Right atrium auricular region (tissue), 2 donors: ENCODE measurements around the gene TMEM158. TPM values are rescaled to one million over a fixed set of nuclear protein-coding genes. Genes with fewer than 3 reads are reported as not detected.

Source experiments
- DNase-seq: peaks from one replicate; pipeline ENCODE4 v3.0.0-alpha.2; 2019; ENCODE audit warnings: low spot score
- H3K27ac ChIP-seq, 2 donors: fragments of 200-600 bp; sonication (generic); 1 replicate in 1 of 2; 2 replicates in 1 of 2; pipeline ENCODE4 v1.5.1; 2016 to 2019
- H3K27me3 ChIP-seq, 2 donors: fragments of 200-600 bp; sonication (generic); one replicate each; pipeline versions ENCODE4 v1.5.1 to v1.6.0; 2017 to 2019
- H3K36me3 ChIP-seq: fragments of 200-600 bp; sonication (generic); one replicate; pipeline ENCODE4 v1.5.1; 2016
- H3K4me1 ChIP-seq, 2 donors: fragments of 200-600 bp; sonication (generic); one replicate each; pipeline versions ENCODE4 v1.5.1 to v1.6.0; 2017 to 2019
- H3K4me3 ChIP-seq, 2 donors: fragments of 200-600 bp; sonication (generic); 1 replicate in 1 of 2; 2 replicates in 1 of 2; pipeline ENCODE4 v1.5.1; 2017 to 2019; ENCODE audit warnings: mild to moderate bottlenecking in 1 of 2, moderate library complexity in 1 of 2
- H3K9me3 ChIP-seq, 2 donors: fragments of 200-600 bp; sonication (generic); one replicate each; pipeline ENCODE4 v1.5.1; 2019
- total RNA-seq, 2 donors: library from RNA; depleted of rRNA; stranded (reverse); fragments of >200 nt; gene quantifications; one replicate each; pipeline ENCODE4 v1.1.0, GENCODE V29; 2016
- TF ChIP-seq, protein P1 (sequence below), 2 donors: fragments of 200-600 bp; sonication (generic); IDR thresholded peaks; one replicate each; pipeline ENCODE4 v1.5.1; 2019; ENCODE audit warnings: antibody characterized with exemption in 2 of 2

Gene TMEM158
- total RNA-seq, 2 donors from 2014 or later, result not detected

DNA sequence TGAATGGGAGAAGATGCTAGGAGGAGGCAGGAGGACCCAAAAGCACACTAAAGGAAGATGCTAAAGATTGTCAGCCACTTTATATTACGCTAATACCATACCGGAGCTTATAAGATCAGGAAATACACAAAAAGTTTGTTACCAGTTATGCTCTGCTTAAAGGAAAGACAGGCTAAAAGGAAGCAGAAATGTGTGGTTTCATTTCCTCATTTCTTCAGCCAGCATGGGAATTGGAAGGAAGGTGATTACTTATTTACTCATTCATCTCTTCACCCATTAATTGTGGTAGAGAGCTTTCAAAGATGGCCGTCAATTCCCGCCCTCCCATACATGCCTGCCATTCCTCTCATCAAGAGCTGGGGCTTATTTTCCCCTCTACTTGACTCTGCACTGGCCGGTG lies 26.7 kb upstream of the TMEM158 start:
- H3K36me3 ChIP-seq, result no peaks in the 10 kb centered on the region
- H3K9me3 ChIP-seq, result no peaks in the 10 kb centered on the region
- TF ChIP-seq, protein P1, sequence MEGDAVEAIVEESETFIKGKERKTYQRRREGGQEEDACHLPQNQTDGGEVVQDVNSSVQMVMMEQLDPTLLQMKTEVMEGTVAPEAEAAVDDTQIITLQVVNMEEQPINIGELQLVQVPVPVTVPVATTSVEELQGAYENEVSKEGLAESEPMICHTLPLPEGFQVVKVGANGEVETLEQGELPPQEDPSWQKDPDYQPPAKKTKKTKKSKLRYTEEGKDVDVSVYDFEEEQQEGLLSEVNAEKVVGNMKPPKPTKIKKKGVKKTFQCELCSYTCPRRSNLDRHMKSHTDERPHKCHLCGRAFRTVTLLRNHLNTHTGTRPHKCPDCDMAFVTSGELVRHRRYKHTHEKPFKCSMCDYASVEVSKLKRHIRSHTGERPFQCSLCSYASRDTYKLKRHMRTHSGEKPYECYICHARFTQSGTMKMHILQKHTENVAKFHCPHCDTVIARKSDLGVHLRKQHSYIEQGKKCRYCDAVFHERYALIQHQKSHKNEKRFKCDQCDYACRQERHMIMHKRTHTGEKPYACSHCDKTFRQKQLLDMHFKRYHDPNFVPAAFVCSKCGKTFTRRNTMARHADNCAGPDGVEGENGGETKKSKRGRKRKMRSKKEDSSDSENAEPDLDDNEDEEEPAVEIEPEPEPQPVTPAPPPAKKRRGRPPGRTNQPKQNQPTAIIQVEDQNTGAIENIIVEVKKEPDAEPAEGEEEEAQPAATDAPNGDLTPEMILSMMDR (IDR thresholded peaks at IDR 0.05), result no peak
- H3K4me1 ChIP-seq, result no peaks in the 10 kb centered on the region
- H3K27ac ChIP-seq, result no peak overlapping the region
- no peak overlapping the region for H3K4me3 ChIP-seq
- DNase-seq, result no peak
- no peaks in the 10 kb centered on the region for H3K27me3 ChIP-seq

DNA sequence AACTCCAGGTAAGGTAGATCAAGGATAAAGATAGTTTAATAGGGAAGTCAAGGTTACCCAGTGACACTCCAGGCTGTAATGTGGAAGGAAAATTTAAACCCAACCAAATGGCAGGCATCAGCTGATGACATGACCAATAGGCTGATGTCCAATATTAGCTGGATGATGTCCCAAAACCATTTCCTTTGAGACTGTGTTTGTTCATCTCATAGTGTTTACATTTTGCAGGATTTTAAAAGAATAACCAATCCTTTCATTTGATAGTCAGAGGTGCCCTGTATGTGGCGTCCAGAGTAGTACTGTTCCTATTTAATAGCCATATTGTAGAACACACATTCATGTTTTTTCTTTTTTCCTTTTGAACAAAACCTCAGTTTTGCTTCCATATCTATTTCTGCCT lies 23.3 kb upstream of the TMEM158 start:
- TF ChIP-seq, protein P1 (IDR thresholded peaks at IDR 0.05), result no peak
- Histone ChIP-seq H3K27me3 (no peaks in the 10 kb centered on the region), H3K36me3 (no peaks in the 10 kb centered on the region), H3K9me3 (no peaks in the 10 kb centered on the region), H3K4me3 (no peak overlapping the region), H3K4me1 (no peaks in the 10 kb centered on the region), H3K27ac (no peak overlapping the region)
- no peak for DNase-seq

DNA sequence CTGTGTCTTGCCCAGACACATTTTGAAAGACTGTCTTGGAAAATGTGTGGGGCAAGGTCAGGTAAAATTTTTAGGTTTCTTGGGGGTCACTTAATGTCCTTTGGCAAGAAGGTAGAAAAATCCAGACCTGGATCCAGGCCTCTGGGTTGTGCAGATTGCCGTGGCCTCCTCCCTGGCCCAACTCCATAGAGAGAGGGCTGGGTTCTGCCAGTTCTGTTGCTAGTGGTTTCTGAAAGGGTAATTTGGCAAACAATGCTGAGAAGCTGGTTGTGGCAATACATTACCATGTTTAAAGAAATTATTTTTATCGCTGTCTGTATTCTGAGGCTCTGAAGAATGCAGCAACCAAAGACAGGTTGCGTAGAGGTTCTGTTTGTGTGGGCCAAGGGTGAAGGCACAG lies 20.2 kb upstream of the TMEM158 start:
- TF ChIP-seq, protein P1 (IDR thresholded peaks at IDR 0.05), result no peak
- Histone ChIP-seq H3K4me1 (no peaks in the 10 kb centered on the region), H3K36me3 (no peaks in the 10 kb centered on the region), H3K9me3 (no peaks in the 10 kb centered on the region), H3K27ac (no peak overlapping the region), H3K27me3 (no peaks in the 10 kb centered on the region), H3K4me3 (no peak overlapping the region)
- no peak for DNase-seq

DNA sequence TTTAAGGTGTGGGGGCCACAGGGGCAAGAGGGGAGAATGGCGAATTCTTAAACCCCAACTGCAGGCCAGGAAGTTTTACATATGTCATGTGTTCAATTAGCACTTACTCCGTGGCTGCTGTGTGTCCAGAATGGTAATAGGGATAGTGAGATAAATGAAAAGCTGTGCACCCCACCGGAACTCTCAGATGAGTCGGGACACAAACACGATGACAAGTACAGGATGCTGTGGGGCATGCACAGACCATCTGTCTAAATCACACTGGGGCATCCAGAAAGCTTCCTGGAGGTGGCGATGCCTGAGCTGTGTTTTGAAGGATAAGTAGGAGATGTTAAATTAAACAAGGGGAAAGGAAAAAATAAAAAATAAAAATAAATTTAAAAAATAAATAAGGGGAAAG lies 18.3 kb upstream of the TMEM158 start:
- H3K9me3 ChIP-seq, result no peaks in the 10 kb centered on the region
- no peak for DNase-seq
- no peak overlapping the region for H3K27ac ChIP-seq
- TF ChIP-seq, protein P1 (IDR thresholded peaks at IDR 0.05), result no peak
- no peaks in the 10 kb centered on the region for H3K27me3 ChIP-seq
- no peak overlapping the region for H3K4me3 ChIP-seq
- no peaks in the 10 kb centered on the region for H3K36me3 ChIP-seq
- H3K4me1 ChIP-seq, result no peaks in the 10 kb centered on the region

DNA sequence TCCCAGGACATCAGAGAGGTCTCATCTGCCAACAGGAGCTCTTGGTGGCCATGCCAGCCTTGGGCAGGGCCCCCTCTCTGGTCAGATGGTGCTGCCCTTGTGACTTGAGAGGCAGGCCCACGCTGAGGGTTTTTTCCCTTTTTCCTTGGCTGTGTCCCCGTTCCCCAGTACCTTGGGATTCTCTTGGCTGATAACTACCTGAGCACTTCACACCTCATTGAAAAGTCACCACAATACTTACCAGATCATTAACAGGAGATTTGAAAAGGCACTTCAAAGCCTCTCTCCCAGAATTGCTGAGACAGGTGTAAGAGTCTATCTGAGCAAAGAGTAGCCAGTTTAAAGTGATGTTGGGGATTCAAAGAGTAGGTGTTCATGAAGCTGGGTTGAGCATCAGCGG lies 15.1 kb upstream of the TMEM158 start:
- no peak overlapping the region for H3K4me3 ChIP-seq
- TF ChIP-seq, protein P1 (IDR thresholded peaks at IDR 0.05), result no peak
- H3K36me3 ChIP-seq, result no peaks in the 10 kb centered on the region
- H3K4me1 ChIP-seq, result no peaks in the 10 kb centered on the region
- no peaks in the 10 kb centered on the region for H3K27me3 ChIP-seq
- H3K27ac ChIP-seq, result no peak overlapping the region
- no peak for DNase-seq
- no peaks in the 10 kb centered on the region for H3K9me3 ChIP-seq

DNA sequence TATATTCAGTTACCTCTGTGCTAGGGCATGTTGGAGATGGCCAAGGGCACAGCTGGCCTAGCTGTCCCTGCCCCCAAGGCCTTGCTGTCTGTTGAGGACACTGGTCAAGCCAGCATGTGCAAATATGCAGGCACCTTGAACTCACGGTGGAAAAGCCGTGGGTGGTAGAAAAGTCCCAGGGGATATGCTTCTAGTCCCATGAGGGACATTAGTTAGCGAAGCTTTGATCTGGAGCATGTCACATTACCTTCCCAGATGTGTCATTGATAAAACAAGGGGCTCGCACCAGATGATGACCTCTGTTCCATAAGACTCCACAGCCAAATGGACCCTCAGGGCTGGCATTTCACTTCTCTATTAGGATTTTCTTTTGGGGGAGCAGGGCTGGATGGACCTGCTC lies 14.2 kb upstream of the TMEM158 start:
- H3K9me3 ChIP-seq, result no peaks in the 10 kb centered on the region
- no peak overlapping the region for H3K4me3 ChIP-seq
- H3K4me1 ChIP-seq, result no peaks in the 10 kb centered on the region
- no peak overlapping the region for H3K27ac ChIP-seq
- TF ChIP-seq, protein P1 (IDR thresholded peaks at IDR 0.05), result no peak
- no peaks in the 10 kb centered on the region for H3K36me3 ChIP-seq
- H3K27me3 ChIP-seq, result no peaks in the 10 kb centered on the region
- DNase-seq, result no peak
